HG02623 (cell line): ENCODE results near the gene MYO9A.
"Not testable (repeated sequence)": the region's sequence is repeated elsewhere in the genome, so short reads cannot be mapped to it uniquely, and the experiment has no call there.

ENCODE experiments used
- ATAC-seq: cut with Tn5 transposase; IDR thresholded peaks from one replicate; pipeline ENCODE4 v1.9.1; 2021; ENCODE audit warnings: moderate library complexity; ENCODE audit not compliant: unreplicated experiment

Gene MYO9A

GRCh38 chr15:71885390-71885789 lies 232.6 kb downstream of the MYO9A start:
- ATAC-seq = no peak

- no peak for ATAC-seq
Observed at GRCh38 chr15:71883447-71883846, 234.5 kb downstream of the MYO9A start.

DNA sequence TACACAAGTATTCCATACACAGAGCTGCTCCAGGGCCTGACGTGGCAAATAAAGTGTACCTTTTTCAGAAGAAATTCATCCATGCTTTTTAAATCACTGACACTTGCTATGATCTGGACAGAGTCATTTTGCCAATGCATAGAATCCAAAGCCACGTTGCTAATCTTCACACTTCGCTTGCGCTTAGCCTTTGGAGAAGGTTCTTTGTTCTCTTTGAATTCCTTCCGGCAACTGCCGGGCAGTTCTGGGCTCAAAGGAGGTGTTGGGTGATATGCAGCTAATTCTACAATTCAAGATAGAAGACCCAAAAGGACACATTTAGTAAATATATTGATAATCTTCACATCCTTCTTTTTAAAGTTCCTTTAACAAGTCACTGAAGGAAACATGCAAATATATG lies 237.7 kb downstream of the MYO9A start:
- no peak for ATAC-seq

DNA sequence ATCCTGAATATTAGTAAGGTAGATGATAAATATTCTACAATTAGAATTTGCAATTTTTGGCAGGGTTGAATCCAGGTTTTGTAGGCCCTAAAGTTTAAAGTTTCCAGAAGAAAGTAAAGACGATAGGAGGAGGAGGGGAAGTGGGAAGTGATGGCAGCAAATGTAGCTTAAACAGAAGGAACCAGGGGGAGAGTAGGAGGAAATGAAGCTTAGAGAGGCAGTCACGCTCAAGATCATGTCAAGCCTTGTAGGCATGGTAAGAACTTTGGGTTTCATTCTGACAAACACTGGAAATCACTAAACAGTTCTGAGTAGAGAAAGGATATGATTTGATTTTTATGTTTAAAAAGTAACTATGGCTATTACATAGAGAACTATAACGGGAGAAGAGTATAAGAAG lies 243.7 kb downstream of the MYO9A start:
- ATAC-seq = no peak

DNA sequence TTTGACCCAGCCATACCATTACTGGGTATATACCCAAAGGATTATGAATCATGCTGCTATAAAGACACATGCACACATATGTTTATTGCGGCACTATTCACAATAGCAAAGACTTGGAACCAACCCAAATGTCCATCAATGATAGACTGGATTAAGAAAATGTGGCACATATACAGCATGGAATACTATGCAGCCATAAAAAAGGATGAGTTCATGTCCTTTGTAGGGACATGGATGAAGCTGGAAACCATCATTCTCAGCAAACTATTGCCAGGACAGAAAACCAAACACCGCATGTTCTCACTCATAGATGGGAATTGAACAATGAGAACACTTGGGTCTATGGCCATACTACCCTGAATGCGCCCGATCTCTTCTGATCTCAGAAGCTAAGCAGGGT lies 259.7 kb downstream of the MYO9A start:
- not testable (repeated sequence) for ATAC-seq

- ATAC-seq = no peak
Observed at GRCh38 chr15:71853543-71853942, 264.4 kb downstream of the MYO9A start.

GRCh38 chr15:71844916-71845315 lies 273.0 kb downstream of the MYO9A start:
- ATAC-seq = no peak

DNA sequence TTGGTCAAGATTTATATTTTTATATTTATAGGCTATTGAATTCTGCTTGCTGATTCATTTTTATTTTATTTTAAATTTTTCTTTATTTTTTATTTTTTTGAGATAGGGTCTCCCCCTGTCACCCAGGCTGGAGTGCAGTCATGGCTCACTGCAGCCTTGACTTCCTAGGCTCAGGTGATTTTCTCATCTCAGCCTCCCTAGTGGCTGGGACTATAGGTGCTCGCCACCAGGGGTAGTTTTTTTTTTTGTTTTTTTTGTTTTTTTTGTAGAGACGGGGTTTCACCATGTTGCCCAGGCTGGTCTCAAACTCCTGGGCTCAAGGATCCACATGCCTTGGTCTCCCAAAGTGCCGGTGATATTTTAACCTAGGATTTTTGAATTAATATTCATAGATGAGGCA lies 276.4 kb downstream of the MYO9A start:
- ATAC-seq = no peak

- no peak for ATAC-seq
Observed at GRCh38 chr15:71830981-71831380, 287.0 kb downstream of the MYO9A start.

- no peak for ATAC-seq
Observed at GRCh38 chr15:71826196-71826595, 291.8 kb downstream of the MYO9A start.

GRCh38 chr15:71825021-71825730 lies 292.8 kb downstream of the MYO9A start:
- ATAC-seq = no peak

GRCh38 chr15:71823801-71824200 lies 294.1 kb downstream of the MYO9A start:
- ATAC-seq = no peak

DNA sequence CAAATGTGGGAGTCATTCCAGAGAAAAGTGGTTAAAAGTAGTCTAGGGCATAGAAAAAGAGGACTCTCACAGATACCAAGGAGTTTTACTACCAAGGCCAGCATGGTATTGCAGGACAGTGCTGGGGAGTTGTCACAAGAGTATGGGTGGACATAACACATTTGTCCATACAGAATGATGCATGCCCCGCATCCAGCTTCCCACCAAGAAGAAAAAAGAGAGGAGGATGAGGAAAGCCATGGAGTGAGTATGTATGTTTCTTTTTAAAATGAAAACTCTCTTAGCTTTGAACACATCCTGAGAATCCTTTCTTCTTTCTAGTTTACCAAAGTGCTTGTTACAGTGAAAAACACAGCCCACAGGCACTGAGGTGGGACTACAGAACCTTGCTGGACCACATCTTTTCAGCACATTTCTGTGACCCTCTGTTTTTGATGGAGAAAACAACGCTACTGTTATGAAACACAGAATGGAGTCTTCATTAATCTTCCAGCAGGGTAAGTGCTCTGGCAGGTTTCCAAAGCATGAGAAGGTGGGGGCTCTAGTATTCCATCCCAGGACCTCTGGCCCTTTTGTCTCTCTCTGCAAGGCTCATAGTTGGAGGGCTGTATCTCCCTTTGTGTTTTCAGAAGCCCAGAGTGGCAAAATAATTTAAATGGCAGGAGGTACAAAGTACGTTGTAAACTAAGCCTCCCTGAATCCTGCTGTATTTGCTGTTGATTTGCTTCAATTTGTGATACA lies 294.9 kb downstream of the MYO9A start:
- no peak for ATAC-seq

DNA sequence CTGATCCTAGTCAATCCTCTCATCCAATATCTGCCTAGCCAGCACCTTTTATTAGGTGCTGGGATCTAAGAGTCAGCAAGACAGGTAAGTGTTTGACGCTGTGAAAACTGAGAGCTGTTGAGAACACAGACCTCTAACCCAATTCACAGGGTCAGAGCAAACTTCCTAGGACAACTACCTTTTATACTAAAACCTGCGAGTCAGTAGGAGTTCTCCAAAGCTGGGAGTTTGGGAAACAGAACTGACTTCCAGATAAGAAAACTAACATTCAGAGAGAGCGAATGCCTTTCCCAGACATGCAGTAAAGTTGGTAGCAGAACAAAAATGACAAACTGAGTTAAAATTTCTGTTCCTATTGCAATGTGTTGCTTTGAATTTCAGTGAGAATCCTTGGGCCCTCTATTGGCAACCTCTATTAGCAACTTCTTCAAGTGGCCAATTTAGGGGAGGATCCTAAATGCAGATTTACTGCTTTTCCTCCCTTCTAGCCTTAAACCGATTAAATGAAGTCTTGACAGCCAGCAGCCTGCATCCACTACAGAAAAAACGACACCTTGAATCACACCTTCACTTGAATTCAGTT lies 296.3 kb downstream of the MYO9A start:
- no peak for ATAC-seq

DNA sequence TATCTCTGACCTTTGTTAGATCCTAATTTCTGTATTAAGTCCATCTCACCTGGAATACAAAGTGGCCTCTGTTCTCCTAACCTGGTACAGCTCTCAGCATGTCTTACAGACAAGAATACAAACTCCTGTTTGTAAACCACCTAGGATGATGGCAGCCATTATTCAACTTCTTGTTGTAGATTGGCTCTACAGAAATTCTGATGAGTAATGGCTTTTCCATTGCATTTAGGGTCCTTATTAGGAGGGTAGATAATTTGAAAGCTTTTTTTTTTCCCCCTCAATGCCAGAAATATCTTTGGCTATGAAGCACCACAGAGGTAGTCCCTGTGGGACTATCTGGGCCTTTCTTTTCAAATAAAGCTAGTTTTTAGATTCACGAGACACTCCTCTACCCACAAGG lies 297.8 kb downstream of the MYO9A start:
- no peak for ATAC-seq

- ATAC-seq = no peak
Observed at GRCh38 chr15:71817351-71817750, 300.6 kb downstream of the MYO9A start.

DNA sequence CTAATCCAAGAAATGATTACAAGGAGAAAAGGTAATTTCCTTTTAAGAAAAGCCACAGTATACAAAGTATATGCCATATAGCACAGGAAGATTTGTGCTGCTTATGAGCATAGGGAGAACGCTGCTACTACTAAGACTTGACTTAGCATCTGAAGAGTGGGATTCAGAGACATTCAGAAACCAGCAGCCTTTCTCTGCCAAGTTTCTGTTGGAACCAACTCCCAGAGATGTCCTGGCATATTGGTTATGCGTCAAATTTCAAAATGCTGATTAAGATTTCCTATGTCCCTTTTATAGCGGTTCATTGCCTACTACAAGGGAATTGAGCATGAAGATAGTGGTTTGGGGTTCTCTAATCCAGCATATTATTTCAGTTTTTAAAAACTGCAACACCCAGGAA lies 302.6 kb downstream of the MYO9A start:
- ATAC-seq = no peak

GRCh38 chr15:71813723-71814470 lies 304.1 kb downstream of the MYO9A start:
- ATAC-seq = no peak

DNA sequence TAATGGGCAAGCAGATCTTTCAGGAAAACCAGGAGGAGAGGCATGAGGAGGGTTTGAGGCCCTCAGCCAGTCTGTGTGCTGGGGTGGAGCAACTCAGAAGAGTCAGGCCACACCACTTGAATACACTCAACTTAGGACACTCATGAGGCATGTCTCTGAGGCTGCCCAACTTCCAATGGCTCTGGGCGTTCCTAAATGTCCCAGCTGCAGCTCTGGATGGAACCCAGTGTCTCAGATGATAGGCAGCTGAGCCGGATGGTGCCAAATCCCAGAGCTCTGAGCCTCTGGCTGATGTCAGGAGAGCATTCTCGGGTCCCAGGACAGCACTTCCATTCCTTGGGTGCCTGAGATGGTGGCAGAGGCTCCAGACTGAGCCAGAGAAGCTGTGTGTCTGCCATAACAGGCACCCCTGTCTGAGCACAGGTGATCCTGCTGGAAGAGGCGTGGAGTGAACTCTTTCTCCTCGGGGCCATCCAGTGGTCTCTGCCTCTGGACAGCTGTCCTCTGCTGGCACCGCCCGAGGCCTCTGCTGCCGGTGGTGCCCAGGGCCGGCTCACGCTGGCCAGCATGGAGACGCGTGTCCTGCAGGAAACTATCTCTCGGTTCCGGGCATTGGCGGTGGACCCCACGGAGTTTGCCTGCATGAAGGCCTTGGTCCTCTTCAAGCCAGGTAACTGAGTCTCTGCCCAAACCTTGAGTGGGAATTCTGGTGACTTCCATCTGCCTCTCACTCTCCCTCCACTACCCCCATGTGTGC lies 304.8 kb downstream of the MYO9A start:
- ATAC-seq = no peak

DNA sequence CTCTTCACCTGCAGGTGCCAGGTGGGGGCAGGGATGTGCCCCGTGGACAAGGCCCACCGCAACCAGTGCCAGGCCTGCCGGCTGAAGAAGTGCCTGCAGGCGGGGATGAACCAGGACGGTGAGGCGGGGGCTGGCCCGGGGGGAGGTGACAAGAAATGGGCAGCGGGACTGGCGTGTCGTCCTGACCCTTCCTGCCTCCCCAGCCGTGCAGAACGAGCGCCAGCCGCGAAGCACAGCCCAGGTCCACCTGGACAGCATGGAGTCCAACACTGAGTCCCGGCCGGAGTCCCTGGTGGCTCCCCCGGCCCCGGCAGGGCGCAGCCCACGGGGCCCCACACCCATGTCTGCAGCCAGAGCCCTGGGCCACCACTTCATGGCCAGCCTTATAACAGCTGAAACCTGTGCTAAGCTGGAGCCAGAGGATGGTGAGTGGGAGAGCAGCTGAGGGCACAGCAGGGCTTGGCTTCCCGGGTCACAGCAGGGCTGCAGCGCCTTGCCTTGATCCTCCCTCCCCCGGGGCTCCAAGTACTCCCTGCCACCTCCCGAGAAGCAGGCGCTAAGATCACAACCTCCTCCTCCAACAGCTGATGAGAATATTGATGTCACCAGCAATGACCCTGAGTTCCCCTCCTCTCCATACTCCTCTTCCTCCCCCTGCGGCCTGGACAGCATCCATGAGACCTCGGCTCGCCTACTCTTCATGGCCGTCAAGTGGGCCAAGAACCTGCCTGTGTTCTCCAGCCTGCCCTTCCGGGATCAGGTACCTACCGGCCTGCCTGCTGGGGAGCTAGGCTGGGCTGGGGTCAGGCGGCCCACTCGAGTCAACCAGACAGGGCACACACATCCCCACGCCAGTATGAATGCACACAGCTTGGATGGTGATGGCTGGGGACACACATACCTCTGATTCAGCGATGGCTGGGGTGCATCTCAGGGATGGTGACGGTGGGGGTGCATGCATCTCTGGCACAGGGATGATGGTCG lies 305.9 kb downstream of the MYO9A start:
- no peak for ATAC-seq
